Stimulated activated CD8-positive, alpha-beta memory T cell treated with anti-CD3 and anti-CD28 coated beads, Interleukin-12 subunit alpha, Interleukin-12 subunit beta, amount 100 ng/mL, for 24 hours (primary cell): ENCODE data around the gene CCDC80.

ENCODE experiments used
- DNase-seq: peaks from one replicate; pipeline ENCODE4 v3.0.0-alpha.2; 2020; ENCODE audit errors: extremely low read depth

Gene CCDC80

DNA sequence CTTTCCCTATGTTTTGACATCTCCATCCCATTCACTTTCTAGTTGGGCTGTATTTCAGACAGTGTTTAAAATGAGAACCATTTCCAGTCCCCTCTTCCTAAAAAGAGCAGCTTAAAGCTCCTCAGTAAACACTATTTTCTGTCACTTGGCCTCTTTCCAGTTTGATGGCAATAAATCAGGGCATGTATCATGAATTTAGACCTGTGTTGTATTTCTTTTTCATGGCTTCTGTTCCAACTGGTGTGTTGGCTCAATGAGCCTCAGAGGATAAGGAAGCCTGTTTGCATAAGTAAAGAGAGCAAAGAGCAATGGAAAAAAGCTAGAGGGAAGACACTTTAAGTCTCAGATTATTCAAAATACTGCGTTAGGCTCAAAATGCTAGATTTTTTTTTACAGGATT lies 7.2 kb downstream of the CCDC80 start:
- DNase-seq, result no peak

DNA sequence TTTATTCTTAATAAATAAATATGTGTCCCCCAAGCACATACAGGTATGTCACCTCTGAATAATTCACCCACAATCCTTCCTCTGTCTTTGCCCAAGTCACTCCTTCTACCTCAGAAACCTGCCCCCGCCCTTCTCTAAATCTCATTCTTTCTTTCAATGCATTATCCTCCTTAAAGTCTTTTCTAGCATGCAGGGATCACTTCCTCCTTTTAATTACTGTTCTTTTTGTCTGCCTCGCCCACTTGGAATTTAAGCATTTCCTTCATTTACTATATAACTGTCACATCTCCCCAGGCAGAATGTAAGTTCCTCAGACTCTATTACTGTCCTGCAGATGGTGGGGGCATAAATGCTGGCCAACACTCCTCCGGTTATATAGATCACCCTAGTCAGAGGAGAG lies 7.8 kb downstream of the CCDC80 start:
- DNase-seq, result no peak

DNA sequence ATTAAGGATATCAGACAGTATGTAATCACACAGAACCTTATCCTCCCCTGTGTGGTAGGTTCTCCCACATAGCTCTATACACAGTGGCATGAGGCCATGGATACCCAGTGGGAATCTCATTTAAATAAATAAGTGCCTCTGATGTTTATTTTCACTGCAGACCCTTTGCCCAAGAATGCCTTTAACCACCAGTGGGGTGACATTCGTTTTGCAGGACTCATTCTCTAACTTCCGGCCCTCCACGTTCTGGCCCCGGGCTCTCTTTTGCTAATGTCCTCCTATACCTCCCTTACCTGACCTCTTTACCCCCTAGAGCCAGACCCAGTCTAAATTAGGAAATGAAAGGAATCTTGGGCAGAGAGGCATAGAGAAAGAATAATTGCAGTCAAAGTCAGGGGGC lies 8.3 kb downstream of the CCDC80 start:
- no peak for DNase-seq

DNA sequence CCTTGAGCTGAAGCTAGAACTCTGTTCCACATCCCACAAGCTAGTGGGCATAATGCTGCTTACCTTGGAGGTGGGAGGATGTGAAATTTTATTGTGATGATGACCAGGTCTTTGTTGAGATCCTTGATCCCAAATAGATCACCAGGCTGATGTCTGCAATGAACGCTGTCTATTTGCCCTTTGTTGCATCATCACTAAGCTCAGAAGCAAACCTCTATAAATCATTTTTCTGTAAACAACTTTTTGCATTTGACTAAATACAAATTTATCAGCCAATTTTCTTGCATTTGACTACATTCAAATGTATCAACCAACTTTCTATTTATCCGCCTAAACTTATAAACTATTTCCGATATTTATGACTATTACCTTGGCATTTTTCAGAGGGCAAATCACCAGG lies 9.7 kb downstream of the CCDC80 start:
- DNase-seq, result no peak

DNA sequence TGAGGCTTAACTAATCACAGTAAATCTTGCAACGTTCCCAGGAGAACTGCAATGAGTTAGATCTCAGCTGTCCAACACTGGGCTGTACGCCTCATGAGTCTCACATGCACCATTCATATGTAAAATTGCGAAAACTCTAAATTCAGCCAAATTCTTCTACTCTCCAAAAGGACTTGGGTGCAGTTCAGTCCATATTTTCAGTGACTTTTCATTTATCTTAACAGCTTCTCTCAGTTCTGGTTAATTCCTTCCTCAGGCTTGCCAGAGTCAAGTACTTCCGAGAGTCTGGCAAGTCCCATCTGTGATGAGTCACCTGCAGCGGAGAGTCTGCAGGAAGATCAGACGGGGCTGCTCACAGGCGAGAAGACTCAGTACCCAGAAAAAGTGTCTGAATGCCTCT lies 11.5 kb downstream of the CCDC80 start:
- DNase-seq, result no peak

DNA sequence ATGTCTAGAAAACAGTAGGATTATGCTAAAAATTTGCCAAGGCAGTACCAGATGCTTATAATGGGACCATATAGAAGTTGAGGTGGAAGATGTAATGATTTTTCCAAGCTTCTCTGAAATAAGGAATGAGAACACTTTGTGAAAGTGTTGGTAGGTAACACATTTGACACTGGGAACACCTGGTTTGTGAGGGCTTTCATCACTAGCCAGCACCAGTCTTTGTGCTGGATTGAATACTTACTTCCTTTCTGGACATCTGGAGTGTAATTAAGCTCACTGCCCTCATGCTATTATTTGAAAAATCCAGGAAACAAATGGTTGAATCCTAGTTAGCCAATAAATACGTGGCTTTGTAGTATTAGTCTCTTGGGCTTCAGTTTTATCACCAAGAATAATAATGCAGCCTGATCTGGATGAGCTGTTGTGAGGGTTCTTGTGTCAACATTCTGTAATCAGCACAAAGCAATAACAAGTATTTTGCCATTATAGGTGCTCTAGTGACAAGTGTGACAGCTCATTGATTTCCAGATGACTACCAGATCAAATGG lies 12.9 kb downstream of the CCDC80 start:
- DNase-seq, result no peak

DNA sequence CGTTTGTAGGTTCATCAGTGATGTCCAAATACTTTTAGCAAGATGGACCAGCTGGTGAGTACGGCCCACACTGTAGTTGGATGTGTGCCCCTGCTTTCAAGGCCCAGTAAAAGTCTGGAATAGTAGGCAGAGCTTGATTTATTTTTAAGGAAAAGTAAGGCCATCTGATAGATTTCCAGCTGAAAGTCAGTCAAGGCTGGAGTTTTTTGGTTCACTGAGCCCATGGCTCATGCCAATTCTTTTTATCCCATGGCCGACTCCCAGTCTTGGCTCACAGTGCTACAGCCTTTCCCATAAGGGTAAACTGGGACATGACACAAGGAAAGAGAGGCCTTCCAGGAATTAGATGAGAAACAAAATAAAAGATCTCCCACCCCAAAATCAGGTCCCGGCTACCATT lies 13.5 kb downstream of the CCDC80 start:
- DNase-seq, result no peak

DNA sequence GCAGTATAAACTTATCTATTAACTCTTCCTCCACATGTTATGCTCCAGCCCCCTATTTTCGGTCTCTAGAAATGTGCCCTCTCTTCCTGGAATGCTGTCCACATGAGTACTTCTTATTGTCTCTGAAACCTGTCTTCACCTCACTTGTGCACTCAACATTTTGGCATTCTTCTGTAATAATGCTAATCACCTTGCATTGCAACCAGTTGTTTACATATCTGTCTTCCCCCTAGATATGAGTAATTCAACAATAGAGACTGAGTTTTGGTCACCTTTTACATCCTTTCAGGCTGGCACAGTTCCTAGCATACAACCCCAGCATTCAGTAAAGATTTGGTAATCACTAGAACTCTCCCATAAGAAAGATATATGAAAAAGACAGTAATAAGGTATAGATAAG lies 17.2 kb downstream of the CCDC80 start:
- no peak for DNase-seq

DNA sequence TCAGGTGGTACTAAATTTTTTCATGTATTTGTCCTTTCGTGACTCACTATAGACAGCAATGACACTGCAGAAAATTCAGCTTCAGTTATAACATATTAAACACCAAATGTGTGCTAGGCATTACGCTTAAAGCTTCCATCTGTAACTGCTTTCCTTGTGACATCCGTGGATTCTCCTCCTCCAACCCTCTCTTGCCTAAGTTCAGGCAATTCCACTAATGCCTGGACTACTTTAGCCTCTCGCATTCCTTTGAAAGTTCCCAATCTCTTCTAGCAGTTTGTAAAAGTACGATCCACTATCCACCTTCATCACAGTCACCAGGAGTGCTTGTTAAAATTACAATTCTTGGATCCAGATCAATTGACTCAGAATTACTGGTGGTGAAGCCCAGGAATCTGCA lies 17.7 kb downstream of the CCDC80 start:
- no peak for DNase-seq

DNA sequence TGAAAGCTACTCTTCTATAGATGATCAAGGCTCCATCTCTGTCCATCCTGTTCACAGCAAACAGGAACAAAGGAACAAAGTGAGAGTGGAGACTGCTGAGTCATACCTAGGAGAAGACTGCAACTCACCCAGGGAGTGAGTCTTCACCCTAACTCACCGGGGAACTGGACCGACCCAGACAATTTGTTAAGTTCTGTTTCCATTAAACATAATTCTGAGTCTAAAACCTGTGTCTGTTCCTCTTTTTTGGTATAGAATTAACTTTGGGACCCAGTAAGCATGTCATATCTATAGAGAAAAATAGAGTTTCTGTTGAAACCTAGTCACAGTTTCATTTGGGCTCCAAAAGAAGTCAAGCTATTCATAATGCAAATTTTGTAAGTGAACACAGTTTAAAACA lies 21.6 kb downstream of the CCDC80 start:
- DNase-seq, result no peak

DNA sequence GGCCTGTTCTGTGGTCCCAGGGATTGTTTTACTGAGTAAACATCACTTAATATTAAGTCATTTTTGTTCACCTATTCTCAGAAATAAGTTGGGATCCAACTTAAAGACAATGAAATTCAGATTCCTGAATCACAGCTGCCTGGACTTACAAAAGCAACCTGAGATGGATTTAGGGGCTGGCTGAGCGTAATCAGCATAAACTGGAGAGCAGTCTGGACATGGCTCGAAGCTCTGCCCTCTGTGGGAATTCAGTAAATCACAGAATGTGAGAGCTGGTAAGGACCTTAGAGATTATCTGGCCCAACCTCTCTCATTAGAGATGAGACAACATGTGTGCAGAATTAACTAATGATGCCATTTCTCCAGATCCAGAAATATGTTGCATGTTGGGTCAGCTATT lies 23.7 kb downstream of the CCDC80 start:
- no peak for DNase-seq

DNA sequence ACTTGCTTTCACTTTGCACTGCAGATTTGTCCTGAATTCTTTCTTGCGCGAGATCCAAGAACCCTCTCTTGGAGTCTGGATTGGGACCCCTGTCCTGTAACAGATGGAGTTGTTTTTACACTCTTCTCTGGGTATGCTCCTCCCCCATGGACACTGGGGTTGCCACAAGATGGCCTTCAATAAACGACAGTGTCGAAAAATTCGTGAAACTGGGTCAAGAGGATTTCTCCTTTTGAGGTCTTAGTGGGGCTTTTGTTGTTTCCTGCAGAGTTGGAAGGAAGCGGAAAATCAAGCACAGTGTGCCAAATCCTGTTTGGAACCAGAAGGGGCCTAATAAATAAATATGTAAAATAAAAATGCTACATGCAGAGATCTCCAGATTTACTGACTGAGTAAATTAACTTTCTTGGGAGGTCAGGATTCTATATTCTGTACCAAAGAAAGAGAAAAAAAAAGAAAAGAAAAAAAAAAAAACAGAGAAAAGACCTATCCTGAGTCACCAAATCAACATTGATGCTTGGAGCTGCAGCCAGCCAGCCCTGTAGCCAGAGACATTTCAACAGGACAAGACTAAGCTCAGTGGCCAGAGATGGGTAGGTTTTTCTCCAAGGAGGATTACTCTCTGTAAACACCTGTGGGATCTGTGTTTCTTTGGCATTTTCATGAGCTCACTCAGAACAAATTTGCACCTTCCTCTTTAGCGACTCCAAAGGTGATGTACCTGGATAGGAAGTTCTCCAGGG lies 24.8 kb downstream of the CCDC80 start:
- DNase-seq, result no peak

DNA sequence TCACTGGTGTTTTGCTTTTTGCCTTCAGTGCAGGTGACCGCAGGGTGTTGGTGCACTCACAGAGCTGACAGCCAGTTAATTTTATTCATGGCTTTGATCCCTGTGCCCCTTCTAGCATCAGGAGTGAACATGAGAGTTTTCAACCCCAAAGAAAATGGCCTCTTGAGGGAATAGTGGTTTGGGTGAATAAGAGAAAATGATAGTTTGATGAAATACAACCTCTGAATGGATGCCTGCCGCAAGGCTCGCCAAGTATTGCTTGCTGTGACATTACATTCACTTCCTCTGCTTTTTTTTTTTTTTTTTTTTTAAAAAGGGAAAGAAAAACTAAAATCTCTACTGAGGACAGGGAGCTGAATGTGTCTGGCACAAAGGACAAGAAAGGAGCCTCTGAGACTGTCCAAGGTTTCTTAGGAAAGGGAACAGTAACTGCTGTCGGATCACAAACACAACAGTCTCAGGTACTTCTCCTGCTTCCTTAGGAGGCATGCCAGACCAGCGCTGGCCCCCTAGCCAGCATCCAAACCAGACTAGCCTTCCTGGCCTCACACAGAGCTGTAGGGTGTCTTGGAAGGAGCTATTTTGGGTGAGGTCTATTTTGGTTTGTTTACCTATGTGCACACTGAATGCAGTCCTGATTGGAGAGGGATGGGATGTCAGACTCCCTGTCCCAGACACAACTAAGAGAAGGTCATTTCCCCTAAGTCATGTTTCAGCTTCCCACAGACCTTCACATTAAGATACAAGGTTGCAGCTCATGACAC lies 29.0 kb downstream of the CCDC80 start:
- no peak for DNase-seq

DNA sequence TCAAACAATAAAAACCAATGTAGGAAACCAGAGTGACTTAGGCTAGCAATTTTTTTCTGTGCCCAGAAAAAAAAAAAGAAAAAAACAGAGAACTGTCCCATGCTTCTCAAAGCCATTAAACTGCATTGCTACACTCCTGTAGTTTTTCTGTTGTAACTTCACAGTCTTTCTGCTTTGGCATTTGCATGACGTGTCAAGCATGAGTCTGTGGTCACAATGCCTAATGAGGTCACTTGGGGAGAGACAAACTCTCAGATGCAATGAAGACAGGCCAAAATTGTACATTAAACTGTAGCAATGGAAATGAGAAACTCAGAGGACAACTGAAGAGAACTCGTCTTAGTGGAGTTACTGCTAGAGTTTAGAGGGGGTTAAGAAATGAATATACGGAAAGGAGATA lies 30.8 kb downstream of the CCDC80 start:
- DNase-seq, result no peak

DNA sequence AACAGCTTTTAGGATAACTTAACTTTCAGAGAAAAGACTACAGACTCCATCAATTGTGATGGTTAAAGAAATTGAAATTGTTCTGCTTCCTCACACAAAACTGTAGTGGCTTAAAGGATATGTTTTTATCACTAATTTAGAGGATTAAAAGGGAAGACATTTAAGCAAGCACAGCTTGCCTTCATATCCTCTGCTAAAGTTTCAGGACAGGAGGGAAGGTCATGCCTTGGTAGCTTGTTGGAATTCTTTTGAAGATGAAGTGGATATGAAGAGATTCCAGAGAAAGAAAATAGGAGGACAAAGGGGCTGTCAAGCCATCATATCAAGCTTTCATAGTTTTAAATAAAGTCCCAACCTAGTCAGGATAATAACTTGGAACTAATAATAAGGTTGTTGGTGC lies 33.1 kb downstream of the CCDC80 start:
- DNase-seq, result no peak

DNA sequence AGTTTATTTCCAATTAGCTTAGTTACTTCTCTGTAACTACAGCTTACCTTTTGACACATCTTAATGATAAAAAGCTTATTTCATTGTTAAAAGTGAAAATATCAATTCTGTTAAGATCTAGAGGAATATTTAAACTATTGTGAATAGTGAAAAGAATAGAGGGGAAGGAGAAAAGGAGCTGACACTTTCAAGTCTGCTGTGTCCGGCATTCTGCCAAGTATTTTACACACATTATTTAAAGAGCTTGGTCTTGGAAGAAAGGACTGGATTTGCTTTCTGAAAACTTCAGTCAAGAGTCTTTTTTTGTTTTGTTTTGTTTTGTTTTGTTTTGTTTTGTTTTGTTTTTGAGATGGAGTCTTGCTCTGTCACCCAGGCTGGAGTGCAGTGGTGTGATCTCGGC lies 34.8 kb downstream of the CCDC80 start:
- DNase-seq, result no peak

DNA sequence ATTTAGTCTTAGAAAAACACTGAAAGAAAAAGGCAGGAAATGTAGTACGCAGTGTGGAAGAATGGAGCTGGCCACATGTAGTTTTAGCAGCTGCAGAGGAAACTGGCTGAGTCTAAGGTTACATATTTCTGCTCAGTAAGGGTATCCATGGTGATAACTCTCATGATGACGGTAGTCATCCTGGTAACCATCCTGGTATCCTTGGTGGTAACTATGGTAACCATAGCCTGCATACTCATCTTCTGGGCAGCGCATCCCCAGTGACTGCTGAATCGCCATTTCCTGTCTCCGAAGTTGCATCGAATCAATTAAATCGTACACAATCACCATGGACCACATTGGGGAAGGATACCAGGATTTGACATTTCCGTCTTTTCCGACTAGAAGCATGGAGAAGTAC lies 35.7 kb downstream of the CCDC80 start:
- no peak for DNase-seq

DNA sequence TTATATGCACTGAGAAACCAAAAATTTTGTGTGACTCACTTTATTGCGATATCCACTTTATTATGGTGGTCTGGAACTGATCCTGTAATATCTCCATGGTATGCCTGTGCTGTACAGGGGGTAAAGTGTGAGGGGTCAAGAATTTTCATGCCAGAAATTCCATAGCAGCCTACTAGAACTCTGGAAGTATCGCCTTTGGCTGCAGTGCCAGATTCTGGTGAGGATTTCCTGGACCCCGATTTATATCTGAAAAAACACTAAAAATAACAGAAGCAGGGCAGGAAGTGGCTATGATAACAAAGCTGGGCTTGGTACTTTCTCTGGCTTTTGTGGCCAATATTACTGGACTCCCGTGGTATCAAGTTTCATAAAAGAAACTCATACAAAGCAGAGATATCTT lies 36.4 kb downstream of the CCDC80 start:
- DNase-seq, result no peak

DNA sequence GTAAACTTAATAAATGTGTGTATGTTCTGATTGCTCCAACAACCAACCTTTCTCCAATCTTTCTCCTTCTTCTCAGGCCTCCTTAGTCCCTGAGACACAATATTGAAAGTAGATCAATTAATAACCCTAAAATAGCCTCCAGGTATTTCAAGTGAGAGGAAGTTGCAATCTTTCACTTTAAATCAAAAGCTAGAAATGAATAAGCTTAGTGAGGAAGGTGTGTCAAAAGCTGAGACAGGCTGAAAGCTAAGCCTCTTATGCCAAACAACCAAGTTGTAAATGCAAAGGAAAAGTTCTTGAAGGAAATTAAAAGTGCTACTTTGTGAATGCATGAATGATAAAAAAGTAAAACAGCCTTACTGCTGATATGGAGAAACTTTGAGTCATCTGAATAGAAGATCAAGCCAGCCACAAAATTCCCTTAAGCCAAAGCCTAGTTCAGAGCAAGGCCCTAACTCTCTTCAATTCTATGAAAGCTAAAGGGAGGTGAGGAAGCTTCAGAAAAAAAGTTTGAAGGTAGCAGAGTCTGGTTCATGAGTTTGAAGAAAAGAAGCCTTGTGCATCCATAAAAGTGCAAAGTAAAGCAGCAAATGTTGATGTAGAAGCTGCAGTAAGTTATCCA lies 38.6 kb downstream of the CCDC80 start:
- no peak for DNase-seq

DNA sequence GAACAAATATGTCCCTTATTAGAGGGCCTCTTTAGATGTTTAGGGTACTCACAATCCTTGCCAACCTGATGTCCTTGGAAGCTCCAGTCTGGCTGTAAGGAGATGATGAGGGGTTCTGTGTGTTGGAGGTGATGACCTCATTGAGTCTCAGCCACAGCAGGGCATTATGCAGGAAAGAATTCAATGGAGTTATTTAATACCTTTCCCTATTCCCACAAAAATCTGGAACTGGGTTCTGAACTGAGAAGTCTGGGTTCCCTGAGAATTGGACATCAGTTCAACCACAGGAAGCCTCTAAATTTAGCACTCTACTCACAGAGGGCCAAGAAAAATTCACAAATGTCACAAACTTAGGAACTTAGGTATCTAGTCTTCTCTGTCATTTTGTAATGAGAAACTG lies 42.2 kb downstream of the CCDC80 start:
- DNase-seq, result no peak

DNA sequence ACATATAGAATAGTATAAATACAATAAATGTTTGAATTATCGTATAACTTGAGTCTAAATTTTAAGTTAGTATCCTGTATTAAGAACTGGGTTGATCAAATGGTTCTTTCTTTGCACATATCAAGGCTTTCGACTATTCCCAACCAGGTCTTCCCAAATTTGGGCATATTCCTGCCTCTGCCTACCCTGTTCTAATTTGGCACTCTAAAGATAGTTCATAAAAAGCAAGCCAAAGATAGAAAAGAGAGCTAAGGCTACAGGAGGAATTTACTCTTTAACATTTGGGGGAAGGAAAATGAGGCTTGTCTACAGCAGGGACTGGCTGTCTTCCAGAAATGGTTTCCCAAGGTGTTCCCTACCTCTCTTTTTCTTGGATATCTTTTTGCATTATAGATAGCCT lies 43.0 kb downstream of the CCDC80 start:
- no peak for DNase-seq

DNA sequence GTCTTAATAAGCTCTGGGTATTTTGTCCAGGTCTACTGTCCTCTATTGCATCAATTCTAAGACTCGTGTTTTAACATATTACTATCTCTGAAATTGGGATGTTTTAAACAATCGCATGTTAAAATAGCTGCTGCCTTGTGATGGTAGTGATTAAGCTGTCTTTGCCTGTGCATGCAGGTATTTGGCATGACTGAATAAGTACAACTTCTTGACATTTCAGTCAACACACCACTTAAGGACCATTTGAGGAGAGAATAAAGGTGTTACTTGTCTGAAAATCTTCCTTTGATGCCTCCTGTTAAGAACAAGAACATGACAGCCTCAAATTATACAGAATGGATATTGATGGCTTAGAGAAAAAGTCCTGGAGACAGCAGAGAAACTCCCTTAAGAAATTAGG lies 46.1 kb downstream of the CCDC80 start:
- DNase-seq, result no peak

DNA sequence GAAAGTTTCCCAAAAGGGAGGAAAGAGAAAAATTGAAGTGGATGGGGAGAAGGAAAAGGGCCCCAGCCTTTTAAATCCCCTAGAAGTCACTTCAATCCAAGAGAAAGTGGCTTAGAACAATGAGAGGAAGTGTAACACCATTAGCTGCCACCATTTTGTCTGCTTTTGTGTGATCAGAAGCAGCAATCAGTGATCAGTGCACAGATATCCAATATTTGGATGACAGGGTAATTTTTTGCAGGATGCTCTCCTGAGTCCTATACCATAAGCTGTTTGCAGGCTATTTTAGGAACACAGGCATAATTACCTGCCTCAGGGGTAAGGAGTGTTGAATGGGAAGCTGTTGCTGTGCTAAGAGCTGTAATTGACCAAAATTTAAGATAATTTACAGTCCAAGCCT lies 47.7 kb downstream of the CCDC80 start:
- no peak for DNase-seq
